Measurements from ENCODE around the gene RCVRN. TPM values are rescaled to one million over a fixed set of nuclear protein-coding genes. Genes with fewer than 3 reads are reported as not detected.
A peak's percentile ranks its signal among the peaks of the same experiment; 100 is the strongest.

RCVRN gene
- total RNA-seq, 1 donor from 2014 or later = not detected

- H3K27me3 Mint-ChIP-seq (ENCODE audit: unreplicated experiment) = peaks cover 3% of the 10 kb centered on the region
- DNase-seq (ENCODE audit: low spot score) = no peak
- no peaks in the 10 kb centered on the region for H3K36me3 Mint-ChIP-seq (ENCODE audit: low read depth, unreplicated experiment)
- TF ChIP-seq CTCF (IDR thresholded peaks at IDR 0.05; ENCODE audit: unreplicated experiment) = no peak
- no peak overlapping the region for H3K4me3 Mint-ChIP-seq (ENCODE audit: unreplicated experiment)
- no peaks in the 10 kb centered on the region for H3K4me1 Mint-ChIP-seq (ENCODE audit: unreplicated experiment)
- no peak overlapping the region for H3K27ac Mint-ChIP-seq (ENCODE audit: unreplicated experiment)
- H3K9me3 Mint-ChIP-seq (ENCODE audit: unreplicated experiment) = no peaks in the 10 kb centered on the region
Observed at GRCh38 chr17:9907131-9907530, 2.1 kb upstream of the RCVRN start.

GRCh38 chr17:9906616-9907015 lies 1.5 kb upstream of the RCVRN start:
- Mint-ChIP-seq H3K4me3 (ENCODE audit: unreplicated experiment) (no peak overlapping the region), H3K9me3 (ENCODE audit: unreplicated experiment) (no peaks in the 10 kb centered on the region), H3K36me3 (ENCODE audit: low read depth, unreplicated experiment) (no peaks in the 10 kb centered on the region), H3K27ac (ENCODE audit: unreplicated experiment) (no peak overlapping the region), H3K27me3 (ENCODE audit: unreplicated experiment) (peaks cover 3% of the 10 kb centered on the region), H3K4me1 (ENCODE audit: unreplicated experiment) (no peaks in the 10 kb centered on the region)
- no peak for TF ChIP-seq CTCF (IDR thresholded peaks at IDR 0.05; ENCODE audit: unreplicated experiment)
- DNase-seq (ENCODE audit: low spot score) = no peak

GRCh38 chr17:9905902-9906301 lies 831 bp upstream of the RCVRN start:
- TF ChIP-seq CTCF (IDR thresholded peaks at IDR 0.05; ENCODE audit: unreplicated experiment) = peak; percentile 76
- Mint-ChIP-seq H3K9me3 (ENCODE audit: unreplicated experiment) (no peaks in the 10 kb centered on the region), H3K4me3 (ENCODE audit: unreplicated experiment) (no peak overlapping the region), H3K27me3 (ENCODE audit: unreplicated experiment) (peaks cover 3% of the 10 kb centered on the region), H3K4me1 (ENCODE audit: unreplicated experiment) (peaks cover 4% of the 10 kb centered on the region), H3K36me3 (ENCODE audit: low read depth, unreplicated experiment) (no peaks in the 10 kb centered on the region), H3K27ac (ENCODE audit: unreplicated experiment) (no peak overlapping the region)
- DNase-seq (ENCODE audit: low spot score) = peak; percentile 63

GRCh38 chr17:9904277-9905077 lies 594 bp downstream of the RCVRN start:
- no peak for DNase-seq (ENCODE audit: low spot score)
- H3K27me3 Mint-ChIP-seq (ENCODE audit: unreplicated experiment) = peaks cover 3% of the 10 kb centered on the region
- H3K4me3 Mint-ChIP-seq (ENCODE audit: unreplicated experiment) = no peak overlapping the region
- no peak for TF ChIP-seq CTCF (IDR thresholded peaks at IDR 0.05; ENCODE audit: unreplicated experiment)
- no peaks in the 10 kb centered on the region for H3K9me3 Mint-ChIP-seq (ENCODE audit: unreplicated experiment)
- H3K27ac Mint-ChIP-seq (ENCODE audit: unreplicated experiment) = no peak overlapping the region
- peaks cover 12% of the 10 kb centered on the region for H3K4me1 Mint-ChIP-seq (ENCODE audit: unreplicated experiment)
- H3K36me3 Mint-ChIP-seq (ENCODE audit: low read depth, unreplicated experiment) = no peaks in the 10 kb centered on the region

- no peaks in the 10 kb centered on the region for H3K9me3 Mint-ChIP-seq (ENCODE audit: unreplicated experiment)
- H3K27ac Mint-ChIP-seq (ENCODE audit: unreplicated experiment) = no peak overlapping the region
- H3K4me3 Mint-ChIP-seq (ENCODE audit: unreplicated experiment) = no peak overlapping the region
- TF ChIP-seq CTCF (IDR thresholded peaks at IDR 0.05; ENCODE audit: unreplicated experiment) = no peak
- H3K4me1 Mint-ChIP-seq (ENCODE audit: unreplicated experiment) = peaks cover 12% of the 10 kb centered on the region
- H3K27me3 Mint-ChIP-seq (ENCODE audit: unreplicated experiment) = peaks cover 6% of the 10 kb centered on the region
- DNase-seq (ENCODE audit: low spot score) = no peak
- H3K36me3 Mint-ChIP-seq (ENCODE audit: low read depth, unreplicated experiment) = no peaks in the 10 kb centered on the region
Observed at GRCh38 chr17:9902120-9902519, 3.0 kb downstream of the RCVRN start.
